Loucy (cell line): ENCODE results near the gene NTSR2.

Experiments
- H2AFZ ChIP-seq: fragments of 200-600 bp; sonication (generic); 2 replicates; pipeline ENCODE4 v1.6.0; 2016; ENCODE audit warnings: antibody characterized with exemption, mild to moderate bottlenecking, low read length, moderate library complexity
- H3F3A ChIP-seq: fragments of 200-600 bp; 2 replicates; pipeline ENCODE4 v1.6.0; 2016; ENCODE audit warnings: antibody characterized with exemption, low read depth, mild to moderate bottlenecking
- H3K27me3 ChIP-seq: fragments of 200-600 bp; sonication (generic); 2 replicates; pipeline ENCODE4 v1.6.1; 2014; ENCODE audit warnings: low read length, mild to moderate bottlenecking; ENCODE audit not compliant: insufficient read depth, poor library complexity, severe bottlenecking
- H3K36me3 ChIP-seq: fragments of 200-600 bp; sonication (generic); 2 replicates; pipeline ENCODE4 v1.6.1; 2016; ENCODE audit warnings: low read length; ENCODE audit not compliant: insufficient read depth
- H3K4me1 ChIP-seq: fragments of 200-600 bp; sonication (generic); 2 replicates; pipeline ENCODE4 v1.5.1; 2014; ENCODE audit warnings: low read length, mild to moderate bottlenecking; ENCODE audit not compliant: insufficient read depth, poor library complexity, severe bottlenecking
- H3K4me2 ChIP-seq: fragments of 200-600 bp; sonication (generic); 2 replicates; pipeline ENCODE4 v1.6.0; 2014; ENCODE audit warnings: antibody characterized with exemption, low read length, low read depth, mild to moderate bottlenecking; ENCODE audit not compliant: poor library complexity, severe bottlenecking
- H3K4me3 ChIP-seq: fragments of 200-600 bp; sonication (generic); 2 replicates; pipeline ENCODE4 v1.5.1; 2014; ENCODE audit warnings: low read length, mild to moderate bottlenecking, mixed read lengths; ENCODE audit not compliant: poor library complexity, severe bottlenecking
- H3K79me2 ChIP-seq: fragments of 200-600 bp; sonication (generic); 2 replicates; pipeline ENCODE4 v1.6.1; 2014; ENCODE audit warnings: low read length; ENCODE audit not compliant: insufficient read depth
- H3K9ac ChIP-seq: fragments of 200-600 bp; sonication (generic); 2 replicates; pipeline ENCODE4 v1.6.0; 2014; ENCODE audit warnings: mild to moderate bottlenecking, low read depth, low read length, moderate library complexity; ENCODE audit not compliant: poor library complexity, severe bottlenecking
- H3K9me2 ChIP-seq: fragments of 200-600 bp; sonication (generic); replicated peaks from 2 replicates; pipeline ENCODE4 v1.6.1; 2016; ENCODE audit warnings: low read depth, low read length, mixed read lengths
- H3K9me3 ChIP-seq: fragments of 200-600 bp; sonication (generic); 2 replicates; pipeline ENCODE4 v1.6.1; 2014; ENCODE audit warnings: mild to moderate bottlenecking, antibody characterized with exemption, low read length, low read depth; ENCODE audit not compliant: insufficient read depth
- H4K20me1 ChIP-seq: fragments of 200-600 bp; sonication (generic); 2 replicates; pipeline ENCODE4 v1.6.0; 2014; ENCODE audit warnings: antibody characterized with exemption, low read length, mild to moderate bottlenecking; ENCODE audit not compliant: insufficient read depth, poor library complexity, severe bottlenecking
- EZH2phosphoT487 ChIP-seq: fragments of 200-600 bp; IDR thresholded peaks from 2 replicates; pipeline ENCODE4 v1.6.1; 2018; ENCODE audit warnings: antibody characterized with exemption, mild to moderate bottlenecking, moderate library complexity, borderline replicate concordance
- TF ChIP-seq, protein P1 (sequence below): fragments of 200-600 bp; sonication (generic); conservative IDR thresholded peaks from 2 replicates; pipeline ENCODE4 v1.5.1; 2014; ENCODE audit warnings: mild to moderate bottlenecking, antibody characterized with exemption, low read length

Gene NTSR2

GRCh38 chr2:11667866-11668637 is 1.9 kb downstream of the NTSR2 start:
- Histone ChIP-seq H3K4me2 (no peak overlapping the region), H3K79me2 (no peaks in the 10 kb centered on the region), H3K9me2 (no peaks in the 10 kb centered on the region), H3K4me1 (no peaks in the 10 kb centered on the region), H3K9ac (no peak overlapping the region), H4K20me1 (no peaks in the 10 kb centered on the region), H3K4me3 (no peak overlapping the region), H3K9me3 (peaks cover 2% of the 10 kb centered on the region; the same call in 1 of the 2 replicates), H3K27me3 (no peaks in the 10 kb centered on the region), H2AFZ (no peak overlapping the region), H3K36me3 (no peaks in the 10 kb centered on the region), H3F3A (no peaks in the 10 kb centered on the region)
- TF ChIP-seq EZH2phosphoT487: no peak
- TF ChIP-seq, protein P1, sequence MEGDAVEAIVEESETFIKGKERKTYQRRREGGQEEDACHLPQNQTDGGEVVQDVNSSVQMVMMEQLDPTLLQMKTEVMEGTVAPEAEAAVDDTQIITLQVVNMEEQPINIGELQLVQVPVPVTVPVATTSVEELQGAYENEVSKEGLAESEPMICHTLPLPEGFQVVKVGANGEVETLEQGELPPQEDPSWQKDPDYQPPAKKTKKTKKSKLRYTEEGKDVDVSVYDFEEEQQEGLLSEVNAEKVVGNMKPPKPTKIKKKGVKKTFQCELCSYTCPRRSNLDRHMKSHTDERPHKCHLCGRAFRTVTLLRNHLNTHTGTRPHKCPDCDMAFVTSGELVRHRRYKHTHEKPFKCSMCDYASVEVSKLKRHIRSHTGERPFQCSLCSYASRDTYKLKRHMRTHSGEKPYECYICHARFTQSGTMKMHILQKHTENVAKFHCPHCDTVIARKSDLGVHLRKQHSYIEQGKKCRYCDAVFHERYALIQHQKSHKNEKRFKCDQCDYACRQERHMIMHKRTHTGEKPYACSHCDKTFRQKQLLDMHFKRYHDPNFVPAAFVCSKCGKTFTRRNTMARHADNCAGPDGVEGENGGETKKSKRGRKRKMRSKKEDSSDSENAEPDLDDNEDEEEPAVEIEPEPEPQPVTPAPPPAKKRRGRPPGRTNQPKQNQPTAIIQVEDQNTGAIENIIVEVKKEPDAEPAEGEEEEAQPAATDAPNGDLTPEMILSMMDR: no peak

DNA sequence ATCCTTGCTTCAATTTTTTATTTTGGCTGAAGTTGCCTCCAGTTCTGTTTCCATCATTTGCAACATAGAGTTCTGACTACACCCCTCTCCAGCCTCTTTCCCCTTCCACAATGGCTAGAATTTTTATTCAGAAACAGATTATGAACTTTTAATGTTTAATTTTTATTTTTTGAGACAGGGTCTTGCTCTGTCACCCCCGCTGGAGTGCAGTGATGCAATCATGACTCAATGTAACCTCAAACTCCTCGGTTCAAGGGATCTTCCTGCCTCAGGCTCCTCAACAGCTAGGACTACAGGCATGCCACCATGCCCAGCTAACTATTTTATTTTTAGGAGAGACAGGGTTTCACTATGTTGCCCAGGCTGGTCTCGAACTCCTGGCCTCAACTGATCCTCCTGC is 2.8 kb downstream of the NTSR2 start:
- no peaks in the 10 kb centered on the region for H3K27me3 ChIP-seq
- H3F3A ChIP-seq: no peaks in the 10 kb centered on the region
- no peak for TF ChIP-seq EZH2phosphoT487
- TF ChIP-seq, protein P1: no peak
- H4K20me1 ChIP-seq: no peaks in the 10 kb centered on the region
- no peaks in the 10 kb centered on the region for H3K9me2 ChIP-seq
- H3K4me3 ChIP-seq: no peak overlapping the region
- peaks cover 7% of the 10 kb centered on the region; the same call in 1 of the 2 replicates for H3K9me3 ChIP-seq
- no peaks in the 10 kb centered on the region for H3K79me2 ChIP-seq
- H3K9ac ChIP-seq: no peak overlapping the region
- peaks cover under 1% of the 10 kb centered on the region for H3K4me1 ChIP-seq
- no peak overlapping the region for H2AFZ ChIP-seq
- H3K4me2 ChIP-seq: no peak overlapping the region
- no peaks in the 10 kb centered on the region for H3K36me3 ChIP-seq

DNA sequence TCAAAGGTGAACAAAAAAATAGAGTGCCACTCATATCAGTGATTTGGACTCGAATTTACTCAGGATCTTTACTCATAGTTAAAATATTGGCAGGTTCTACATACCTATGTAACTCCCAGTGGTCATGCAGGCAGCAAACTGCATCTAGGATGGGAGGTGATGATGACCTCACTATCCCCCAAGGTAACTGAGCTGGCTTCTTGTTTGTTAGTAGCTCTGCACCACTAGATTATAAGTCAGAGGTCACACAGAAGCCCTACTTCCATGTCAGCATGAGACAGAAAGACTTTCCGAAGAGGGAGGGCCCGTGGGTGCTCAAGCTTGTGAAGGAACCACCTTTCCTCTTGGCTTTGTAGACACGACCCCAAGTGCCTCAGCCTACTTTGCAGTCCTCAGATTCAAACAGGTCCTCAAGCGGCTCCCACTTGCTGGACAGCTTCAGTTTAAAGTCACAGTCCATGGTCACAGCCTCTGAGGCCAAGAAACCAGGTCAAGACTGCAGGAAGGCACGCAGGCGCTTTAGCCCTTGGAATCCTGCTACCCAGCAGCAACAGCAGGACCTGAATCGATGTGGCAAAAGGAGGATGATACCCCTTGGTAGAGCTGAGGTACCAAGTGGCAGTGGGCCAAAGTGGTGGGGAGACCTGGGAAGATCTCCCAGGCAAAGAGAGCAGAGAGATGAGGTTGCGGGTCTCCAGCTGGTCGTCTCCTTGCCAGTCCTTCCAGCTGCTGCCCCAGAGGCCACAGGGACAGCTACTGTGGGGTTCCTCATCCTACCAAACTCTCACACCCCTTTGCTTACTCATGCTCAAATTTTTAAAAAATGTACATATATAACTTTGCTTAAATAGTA is 4.3 kb downstream of the NTSR2 start:
- Histone ChIP-seq H3K4me3 (no peak overlapping the region), H3K36me3 (no peaks in the 10 kb centered on the region), H3K9me3 (peaks cover 7% of the 10 kb centered on the region; the same call in 1 of the 2 replicates), H3K4me1 (peaks cover 10% of the 10 kb centered on the region), H3K9me2 (no peaks in the 10 kb centered on the region), H2AFZ (no peak overlapping the region), H4K20me1 (no peaks in the 10 kb centered on the region), H3K79me2 (no peaks in the 10 kb centered on the region), H3K27me3 (no peaks in the 10 kb centered on the region), H3K9ac (no peak overlapping the region), H3K4me2 (no peak overlapping the region), H3F3A (no peaks in the 10 kb centered on the region)
- TF ChIP-seq, protein P1: no peak
- TF ChIP-seq EZH2phosphoT487: no peak
